HG03175 (cell line): ENCODE data around the gene VPS35.
"Not testable (repeated sequence)": the region's sequence is repeated elsewhere in the genome, so short reads cannot be mapped to it uniquely, and the experiment has no call there.

ENCODE experiments used
- ATAC-seq: cut with Tn5 transposase; IDR thresholded peaks from one replicate; pipeline ENCODE4 v1.9.1; 2021; ENCODE audit warnings: mild to moderate bottlenecking, moderate library complexity; ENCODE audit not compliant: unreplicated experiment

The VPS35 gene

GRCh38 chr16:46713634-46714033, 24.7 kb upstream of the VPS35 start:
- ATAC-seq = no peak

GRCh38 chr16:46712911-46713310, 23.9 kb upstream of the VPS35 start:
- no peak for ATAC-seq

GRCh38 chr16:46711106-46712058, 22.4 kb upstream of the VPS35 start:
- no peak for ATAC-seq

- no peak for ATAC-seq
Measured at GRCh38 chr16:46709469-46710005, 20.6 kb upstream of the VPS35 start.

GRCh38 chr16:46706642-46707041, 17.7 kb upstream of the VPS35 start:
- no peak for ATAC-seq

GRCh38 chr16:46702030-46702429, 13.1 kb upstream of the VPS35 start:
- ATAC-seq = no peak

- ATAC-seq = no peak
Measured at GRCh38 chr16:46701615-46702014, 12.6 kb upstream of the VPS35 start.

- ATAC-seq = no peak
Measured at GRCh38 chr16:46700048-46700447, 11.1 kb upstream of the VPS35 start.

- ATAC-seq = no peak
Measured at GRCh38 chr16:46696957-46697356, 8.0 kb upstream of the VPS35 start.

- no peak for ATAC-seq
Measured at GRCh38 chr16:46695937-46696336, 7.0 kb upstream of the VPS35 start.

GRCh38 chr16:46693598-46693997, 4.6 kb upstream of the VPS35 start:
- no peak for ATAC-seq

GRCh38 chr16:46691726-46692125, 2.7 kb upstream of the VPS35 start:
- no peak for ATAC-seq

GRCh38 chr16:46690281-46691178, 1.6 kb upstream of the VPS35 start:
- ATAC-seq = no peak

- ATAC-seq = peak; percentile 75
Measured at GRCh38 chr16:46689365-46690280, 645 bp upstream of the VPS35 start, which contains the start of gene ORC6. ORC6 (plus strand) TSS chr16:46689659; CDS start chr16:46689706, 47 bp downstream.

GRCh38 chr16:46688101-46688653, 801 bp downstream of the VPS35 start:
- no peak for ATAC-seq

- ATAC-seq = no peak
Measured at GRCh38 chr16:46687486-46687885, 1.5 kb downstream of the VPS35 start.

GRCh38 chr16:46686815-46687473, 2.0 kb downstream of the VPS35 start:
- no peak for ATAC-seq

GRCh38 chr16:46681867-46682266, 7.1 kb downstream of the VPS35 start:
- not testable (repeated sequence) for ATAC-seq

GRCh38 chr16:46677943-46678342, 11.0 kb downstream of the VPS35 start:
- not testable (repeated sequence) for ATAC-seq
